SK-N-SH treated with all-trans-retinoic acid at 6 μM for 48 hours (cell line): ENCODE data around the gene BICDL1.

Experiments used
- ATAC-seq: fragments of 200-7000 bp; cut with Tn5 transposase; 3 replicates; pipeline ENCODE4 v1.9.1; 2020; ENCODE audit warnings: mild to moderate bottlenecking, moderate library complexity
- ARNTL ChIP-seq: fragments of 450-650 bp; formaldehyde crosslinking; IDR thresholded peaks from 2 replicates; pipeline ENCODE4 v1.5.0; 2020; ENCODE audit warnings: low read depth, mild to moderate bottlenecking, moderate library complexity, borderline replicate concordance
- BACH2 ChIP-seq: fragments of 250-450 bp; sonication (Bioruptor Pico); IDR thresholded peaks from 2 replicates; pipeline ENCODE4 v1.9.0; 2021; ENCODE audit warnings: mild to moderate bottlenecking, borderline replicate concordance
- CREB5 ChIP-seq: fragments of 250-450 bp; sonication (Bioruptor Pico); IDR thresholded peaks from 2 replicates; pipeline ENCODE4 v1.5.1; 2020; ENCODE audit warnings: low read depth, mild to moderate bottlenecking, moderate library complexity
- CSDC2 ChIP-seq: fragments of 250-450 bp; sonication (Bioruptor Pico); IDR thresholded peaks from 2 replicates; pipeline ENCODE4 v1.5.0; 2020; ENCODE audit warnings: mild to moderate bottlenecking, moderate library complexity
- CSRNP3 ChIP-seq: fragments of 250-450 bp; sonication (Bioruptor Pico); IDR thresholded peaks from 2 replicates; pipeline ENCODE4 v1.5.1; 2021; ENCODE audit warnings: mild to moderate bottlenecking, moderate library complexity
- ESRRG ChIP-seq: fragments of 250-450 bp; sonication (Bioruptor Pico); IDR thresholded peaks from 2 replicates; pipeline ENCODE4 v1.6.1; 2021; ENCODE audit warnings: mild to moderate bottlenecking
- GLIS3 ChIP-seq: fragments of 250-450 bp; sonication (Bioruptor Pico); IDR thresholded peaks from 2 replicates; pipeline ENCODE4 v1.5.0; 2020; ENCODE audit warnings: mild to moderate bottlenecking, moderate library complexity
- ISL1 ChIP-seq: fragments of 250-450 bp; sonication (Bioruptor Pico); IDR thresholded peaks from 2 replicates; pipeline ENCODE4 v2.1.2; 2022; ENCODE audit warnings: mild to moderate bottlenecking, moderate library complexity
- OSR1 ChIP-seq: fragments of 250-450 bp; sonication (Bioruptor Pico); IDR thresholded peaks from 2 replicates; pipeline ENCODE4 v1.8.0; 2022; ENCODE audit warnings: moderate library complexity, mild to moderate bottlenecking, inconsistent platforms
- PATZ1 ChIP-seq: fragments of 250-450 bp; sonication (Bioruptor Pico); IDR thresholded peaks from 2 replicates; pipeline ENCODE4 v1.8.0; 2020; ENCODE audit warnings: mild to moderate bottlenecking, moderate library complexity, borderline replicate concordance
- PPARA ChIP-seq: fragments of 250-450 bp; sonication (Bioruptor Pico); IDR thresholded peaks from 2 replicates; pipeline ENCODE4 v1.5.0; 2020; ENCODE audit warnings: mild to moderate bottlenecking, borderline replicate concordance
- RARB ChIP-seq: fragments of 250-450 bp; sonication (Bioruptor Pico); IDR thresholded peaks from 2 replicates; pipeline ENCODE4 v1.8.0; 2021; ENCODE audit warnings: mild to moderate bottlenecking, moderate library complexity
- SNAI2 ChIP-seq: fragments of 250-450 bp; sonication (Bioruptor Pico); IDR thresholded peaks from 2 replicates; pipeline ENCODE4 v1.5.0; 2020; ENCODE audit warnings: mild to moderate bottlenecking, moderate library complexity
- TCF4 ChIP-seq: fragments of 250-450 bp; sonication (Bioruptor Pico); IDR thresholded peaks from 2 replicates; pipeline ENCODE4 v1.8.0; 2021; ENCODE audit warnings: mild to moderate bottlenecking, moderate library complexity, borderline replicate concordance
- TOX ChIP-seq: fragments of 250-450 bp; sonication (Bioruptor Pico); IDR thresholded peaks from 2 replicates; pipeline ENCODE4 v1.8.0; 2021; ENCODE audit warnings: mild to moderate bottlenecking, moderate library complexity, borderline replicate concordance
- TSHZ2 ChIP-seq: fragments of 250-450 bp; sonication (Bioruptor Pico); IDR thresholded peaks from 2 replicates; pipeline ENCODE4 v1.5.0; 2020; ENCODE audit warnings: mild to moderate bottlenecking, moderate library complexity
- ZC3H10 ChIP-seq: fragments of 250-450 bp; sonication (Bioruptor Pico); IDR thresholded peaks from 2 replicates; pipeline ENCODE4 v1.5.1; 2021; ENCODE audit warnings: mild to moderate bottlenecking, moderate library complexity
- ZFP3 ChIP-seq: fragments of 250-450 bp; sonication (Bioruptor Pico); IDR thresholded peaks from 2 replicates; pipeline ENCODE4 v1.5.0; 2020; ENCODE audit warnings: mild to moderate bottlenecking, moderate library complexity
- ZNF565 ChIP-seq: fragments of 450-650 bp; formaldehyde crosslinking; conservative IDR thresholded peaks from 2 replicates; pipeline ENCODE4 v1.5.0; 2020; ENCODE audit warnings: low read depth, mild to moderate bottlenecking, moderate library complexity
- ZNF70 ChIP-seq: fragments of 450-650 bp; formaldehyde crosslinking; IDR thresholded peaks from 2 replicates; pipeline ENCODE4 v1.5.0; 2020; ENCODE audit warnings: mild to moderate bottlenecking, moderate library complexity
- ZNF8 ChIP-seq: fragments of 450-650 bp; formaldehyde crosslinking; IDR thresholded peaks from 2 replicates; pipeline ENCODE4 v1.5.0; 2020; ENCODE audit warnings: mild to moderate bottlenecking, moderate library complexity

Gene BICDL1

GRCh38 chr12:120140603-120141002 lies 151.6 kb downstream of the BICDL1 start:
- TF ChIP-seq PATZ1 = no peak
- TF ChIP-seq CREB5 (CRISPR knock-in tag) = no peak
- TF ChIP-seq TOX (CRISPR knock-in tag) = no peak
- no peak for TF ChIP-seq ZNF70 (CRISPR knock-in tag)
- TF ChIP-seq OSR1 (CRISPR knock-in tag) = no peak
- TF ChIP-seq ZNF565 (CRISPR knock-in tag) = no peak
- no peak for TF ChIP-seq PPARA (CRISPR knock-in tag)
- no peak for TF ChIP-seq ZFP3
- TF ChIP-seq TCF4 = no peak
- TF ChIP-seq ESRRG (CRISPR knock-in tag) = no peak
- no peak for TF ChIP-seq CSRNP3 (CRISPR knock-in tag)
- no peak for TF ChIP-seq TSHZ2 (CRISPR knock-in tag)
- TF ChIP-seq CSDC2 (CRISPR knock-in tag) = no peak
- TF ChIP-seq BACH2 (CRISPR knock-in tag) = no peak
- TF ChIP-seq ZNF8 = no peak
- no peak for TF ChIP-seq ISL1
- no peak for TF ChIP-seq RARB (CRISPR knock-in tag)
- no peak for TF ChIP-seq ARNTL (CRISPR knock-in tag)
- no peak for TF ChIP-seq SNAI2 (CRISPR knock-in tag)
- TF ChIP-seq GLIS3 (CRISPR knock-in tag) = no peak
- ATAC-seq = no peak

- no peak for ATAC-seq
Observed at GRCh38 chr12:120141336-120141735, 152.3 kb downstream of the BICDL1 start.

More at GRCh38 chr12:120141336-120141735, 152.3 kb downstream of the BICDL1 start:
- TF ChIP-seq OSR1 (CRISPR knock-in tag) (no peak), PPARA (CRISPR knock-in tag) (no peak), ZNF565 (CRISPR knock-in tag) (no peak), GLIS3 (CRISPR knock-in tag) (no peak), ISL1 (no peak), TCF4 (no peak), TSHZ2 (CRISPR knock-in tag) (no peak), CSRNP3 (CRISPR knock-in tag) (no peak), ZNF8 (no peak), TOX (CRISPR knock-in tag) (no peak), ZC3H10 (CRISPR knock-in tag) (no peak), ARNTL (CRISPR knock-in tag) (no peak), RARB (CRISPR knock-in tag) (no peak), ZNF70 (CRISPR knock-in tag) (no peak), BACH2 (CRISPR knock-in tag) (no peak)
- TF ChIP-seq, all 23 proteins: peak for 0
